A549 (cell line): ENCODE data around the gene KCTD20. TPM values are rescaled to one million over a fixed set of nuclear protein-coding genes. Genes with fewer than 3 reads are reported as not detected.

Experiments used
- ATAC-seq, 2 experiments: fragments of 200-7000 bp in 1 of 2; fragments of >200 bp in 1 of 2; cut with Nextera tagmentation in 1 of 2; cut with Tn5 transposase in 1 of 2; 3 replicates each; pipeline versions ENCODE4 v1.8.0 to v1.9.1; 2018 to 2020; ENCODE audit warnings: mild to moderate bottlenecking in 1 of 2, moderate library complexity in 1 of 2
- CTCF ChIA-PET: fragments of 300-600 bp; sonication (Branson Sonifier 250); formaldehyde crosslinking; extraction: SDS; loops from one replicate; lab custom pipeline; 2021; ENCODE audit warnings: antibody characterized with exemption, inconsistent platforms; lab: Yijun Ruan, JAX
- POLR2A ChIA-PET: fragments of 350-600 bp; formaldehyde crosslinking; extraction: SDS; loops from one replicate; lab custom pipeline; 2021; ENCODE audit warnings: antibody characterized with exemption, inconsistent platforms; lab: Yijun Ruan, JAX
- DNase-seq, 2 experiments: peaks; one replicate each; pipeline versions ENCODE4 v3.0.0 to v3.0.0-alpha.2; 2011 to 2016; ENCODE audit warnings: low read depth in 1 of 2, low spot score in 1 of 2
- FAIRE-seq: peaks from 2 replicates; lab custom pipeline; 2011; peaks lifted over from hg19 to GRCh38; lab: Jason Lieb, UNC
- H3K27ac ChIP-seq, 2 experiments: fragments of >200 bp; sonication (Bioruptor Twin); formaldehyde crosslinking; 3 replicates each; pipeline ENCODE4 v1.5.1; 2016 to 2017
- H3K4me1 ChIP-seq: fragments of >200 bp; sonication (Bioruptor Twin); formaldehyde crosslinking; 3 replicates; pipeline ENCODE4 v1.6.1; 2016
- H3K4me2 ChIP-seq: fragments of >200 bp; sonication (Bioruptor Twin); formaldehyde crosslinking; 3 replicates; pipeline ENCODE4 v1.6.1; 2016
- H3K4me3 ChIP-seq: fragments of >200 bp; sonication (Bioruptor Twin); formaldehyde crosslinking; 3 replicates; pipeline ENCODE4 v1.5.1; 2016
- H3K9me3 ChIP-seq: fragments of >200 bp; sonication (Bioruptor Twin); formaldehyde crosslinking; 3 replicates; pipeline ENCODE4 v1.6.1; 2016
- BCL3 ChIP-seq: fragments of >200 bp; sonication (Bioruptor Twin); formaldehyde crosslinking; IDR thresholded peaks from 3 replicates; pipeline ENCODE4 v1.6.1; 2016
- CBX2 ChIP-seq: fragments of 200-600 bp; sonication (generic); IDR thresholded peaks from 2 replicates; pipeline ENCODE4 v1.6.1; 2016; ENCODE audit warnings: low read depth, mild to moderate bottlenecking, borderline replicate concordance
- CBX8 ChIP-seq: fragments of 200-600 bp; sonication (generic); IDR thresholded peaks from 2 replicates; pipeline ENCODE4 v1.6.1; 2016
- CHD4 ChIP-seq: fragments of 200-600 bp; sonication (generic); IDR thresholded peaks from 2 replicates; pipeline ENCODE4 v1.6.1; 2016; ENCODE audit warnings: antibody characterized with exemption, mild to moderate bottlenecking, borderline replicate concordance
- E2F6 ChIP-seq: IDR thresholded peaks from 2 replicates; pipeline ENCODE4 v1.6.1; 2012; ENCODE audit warnings: low read depth, borderline replicate concordance
- EHF ChIP-seq: fragments of 250-450 bp; sonication (Bioruptor Pico); IDR thresholded peaks from 2 replicates; pipeline ENCODE4 v1.5.0; 2020; ENCODE audit warnings: mild to moderate bottlenecking
- EHMT2 ChIP-seq: fragments of 200-600 bp; sonication (generic); IDR thresholded peaks from 2 replicates; pipeline ENCODE4 v1.6.1; 2016; ENCODE audit warnings: antibody characterized with exemption, low read depth, mild to moderate bottlenecking, moderate library complexity
- ESRRA ChIP-seq: fragments of 150-350 bp; IDR thresholded peaks from 2 replicates; pipeline ENCODE4 v1.6.1; 2014; ENCODE audit warnings: mild to moderate bottlenecking, low read length, borderline replicate concordance
- FOSL2 ChIP-seq, 2 experiments: fragments of 450-650 bp in 1 of 2; fragments of >200 bp in 1 of 2; sonication (Bioruptor Twin) in 1 of 2; formaldehyde crosslinking; IDR thresholded peaks; 2 replicates each; pipeline versions ENCODE4 v1.5.0 to v1.6.1; 2016 to 2020; ENCODE audit warnings: mild to moderate bottlenecking in 1 of 2, moderate library complexity in 1 of 2
- FOXS1 ChIP-seq: fragments of 250-450 bp; sonication (Bioruptor Pico); IDR thresholded peaks from 2 replicates; pipeline ENCODE4 v1.5.0; 2020; ENCODE audit warnings: mild to moderate bottlenecking, moderate library complexity
- JUNB ChIP-seq: fragments of >200 bp; sonication (Bioruptor Twin); formaldehyde crosslinking; IDR thresholded peaks from 2 replicates; pipeline ENCODE4 v1.6.1; 2016
- KDM5A ChIP-seq: fragments of 200-600 bp; sonication (generic); IDR thresholded peaks from 2 replicates; pipeline ENCODE4 v1.6.1; 2016; ENCODE audit warnings: antibody characterized with exemption, mild to moderate bottlenecking
- MAZ ChIP-seq: fragments of 150-350 bp; IDR thresholded peaks from 2 replicates; pipeline ENCODE4 v1.6.1; 2014; ENCODE audit warnings: antibody characterized with exemption, low read depth, low read length, borderline replicate concordance
- NFE2L2 ChIP-seq: fragments of 150-350 bp; conservative IDR thresholded peaks from 2 replicates; pipeline ENCODE4 v1.6.1; 2014; ENCODE audit warnings: low read length
- NPAS2 ChIP-seq: fragments of 250-450 bp; sonication (Bioruptor Pico); IDR thresholded peaks from 2 replicates; pipeline ENCODE4 v1.8.0; 2022; ENCODE audit warnings: mild to moderate bottlenecking, moderate library complexity, borderline replicate concordance
- NR3C1 ChIP-seq: fragments of >200 bp; sonication (Bioruptor Twin); formaldehyde crosslinking; IDR thresholded peaks from 3 replicates; pipeline ENCODE4 v1.6.1; 2017
- PHF8 ChIP-seq: fragments of 200-600 bp; sonication (generic); IDR thresholded peaks from 2 replicates; pipeline ENCODE4 v1.6.1; 2016; ENCODE audit warnings: low read depth, mild to moderate bottlenecking, antibody characterized with exemption, moderate library complexity, borderline replicate concordance
- RAD21 ChIP-seq, 2 experiments: fragments of >200 bp in 1 of 2; sonication (Bioruptor Twin) in 1 of 2; formaldehyde crosslinking in 1 of 2; IDR thresholded peaks in 1 of 2; conservative IDR thresholded peaks in 1 of 2; 2 replicates in 1 of 2; 3 replicates in 1 of 2; pipeline ENCODE4 v1.6.1; 2012 to 2018; ENCODE audit warnings: inconsistent platforms in 1 of 2
- RARB ChIP-seq: fragments of 250-450 bp; sonication (Bioruptor Pico); IDR thresholded peaks from 2 replicates; pipeline ENCODE4 v1.8.0; 2021; ENCODE audit warnings: mild to moderate bottlenecking, moderate library complexity
- SMC3 ChIP-seq: fragments of >200 bp; sonication (Bioruptor Twin); formaldehyde crosslinking; IDR thresholded peaks from 3 replicates; pipeline ENCODE4 v1.6.1; 2018; ENCODE audit warnings: inconsistent platforms
- TFCP2L1 ChIP-seq: fragments of 250-450 bp; sonication (Bioruptor Pico); IDR thresholded peaks from 2 replicates; pipeline ENCODE4 v1.5.0; 2021; ENCODE audit warnings: mild to moderate bottlenecking
- TP53 ChIP-seq: fragments of 250-450 bp; sonication (Bioruptor Pico); IDR thresholded peaks from 2 replicates; pipeline ENCODE4 v1.5.0; 2021; ENCODE audit warnings: mild to moderate bottlenecking, moderate library complexity
- USF2 ChIP-seq: fragments of 450-650 bp; IDR thresholded peaks from 2 replicates; pipeline ENCODE4 v1.6.1; 2014; ENCODE audit warnings: antibody characterized with exemption
- ZC3H11A ChIP-seq: fragments of 450-650 bp; IDR thresholded peaks from 2 replicates; pipeline ENCODE4 v1.6.1; 2014; ENCODE audit warnings: antibody characterized with exemption, mild to moderate bottlenecking
- ZNF302 ChIP-seq: fragments of 250-450 bp; sonication (Bioruptor Pico); IDR thresholded peaks from 2 replicates; pipeline ENCODE4 v1.9.0; 2021; ENCODE audit warnings: inconsistent platforms, mild to moderate bottlenecking, moderate library complexity
- WGBS: methylation state at CpG from one replicate; pipeline ENCODE4 v1.1.6; 2017; ENCODE audit errors: missing lambda C conversion rate; 5-methylcytosine and 5-hydroxymethylcytosine counted together
- polyA plus RNA-seq, 4 experiments: library from polyadenylated mRNA; depleted of rRNA in 3 of 4; stranded (reverse); fragments of >200 nt; fragmentation: RNase III in 1 of 4; extraction: RNeasy Plus Mini Kit Qiagen cat#74134 plus additional on column Dnase treatment in 1 of 4; gene quantifications; 2 replicates in 3 of 4; 3 replicates in 1 of 4; pipeline ENCODE4 v1.2.3, GENCODE V29; 2011 to 2017

The KCTD20 gene
- polyA plus RNA-seq, 2 of the 4 experiments (the other 2 are of a cell fraction): 16.8 to 48.2 TPM

- no peak for TF ChIP-seq CHD4
- no peak for TF ChIP-seq ZNF302 (CRISPR knock-in tag)
- no peak for TF ChIP-seq RARB
- TF ChIP-seq CBX2: no peak
- TF ChIP-seq E2F6: no peak
- H3K9me3 ChIP-seq: no peaks in the 10 kb centered on the region
- ATAC-seq: no peak
- 100% methylated on average over 4 of the region's 4 CpGs for WGBS
- ChIA-PET CTCF (interaction anchor here (0.6 to 1.1 kb wide), 2 partner anchors 15 to 412 kb away, joined by 3 read pairs; no protein-coding TSS in a partner anchor), POLR2A (no interaction called here)
- DNase-seq: no peak
- H3K4me3 ChIP-seq: no peak overlapping the region
- no peaks in the 10 kb centered on the region for H3K4me1 ChIP-seq
- H3K27ac ChIP-seq: no peak overlapping the region
- no peak for FAIRE-seq
- H3K4me2 ChIP-seq: no peak overlapping the region
These were observed 73.8 kb downstream of the KCTD20 start for GRCh38 chr6:36516559-36516958.

- no peak overlapping the region for H3K4me3 ChIP-seq
- H3K4me1 ChIP-seq: no peaks in the 10 kb centered on the region
- DNase-seq (no peak), ATAC-seq (no peak), FAIRE-seq (no peak)
- H3K9me3 ChIP-seq: no peaks in the 10 kb centered on the region
- CTCF ChIA-PET: interaction anchor here (0.7 to 1.1 kb wide), 2 partner anchors 11 to 15 kb away, joined by 3 read pairs; no protein-coding TSS in a partner anchor
- POLR2A ChIA-PET: no interaction called here
- H3K27ac ChIP-seq: no peak overlapping the region
- no peak for TF ChIP-seq JUNB
- no peak for TF ChIP-seq PHF8
- TF ChIP-seq FOXS1: no peak
- TF ChIP-seq TP53 (CRISPR knock-in tag): no peak
- H3K4me2 ChIP-seq: no peak overlapping the region
These were observed 74.2 kb downstream of the KCTD20 start for GRCh38 chr6:36516988-36517387.

GRCh38 chr6:36517408-36517807 is 74.6 kb downstream of the KCTD20 start:
- no peak for ATAC-seq
- no peak overlapping the region for H3K4me3 ChIP-seq
- 86% methylated on average over 2 of the region's 2 CpGs for WGBS

GRCh38 chr6:36519352-36519751 is 76.6 kb downstream of the KCTD20 start:
- no peak for DNase-seq
- 0 out of 3 replicates have a peak, but pooled peaks cover 4% of the 10 kb centered on the region for H3K4me1 ChIP-seq
- ChIA-PET POLR2A (no interaction called here), CTCF (interaction anchor here (1.2 to 1.4 kb wide), 3 partner anchors 47 to 96 kb away, joined by 3 to 6 read pairs (median 4); no protein-coding TSS in a partner anchor)
- ATAC-seq: no peak
- no peaks in the 10 kb centered on the region for H3K9me3 ChIP-seq
- no peak overlapping the region for H3K4me3 ChIP-seq
- FAIRE-seq: no peak
- H3K4me2 ChIP-seq: no peak overlapping the region
- no peak for TF ChIP-seq CBX8
- no peak overlapping the region for H3K27ac ChIP-seq

More at GRCh38 chr6:36517408-36517807, 74.6 kb downstream of the KCTD20 start:
- no peaks in the 10 kb centered on the region for H3K9me3 ChIP-seq
- no peak overlapping the region for H3K4me2 ChIP-seq
- ChIA-PET CTCF (interaction anchor here (0.7 to 1.1 kb wide), 2 partner anchors 12 to 14 kb away, joined by 3 read pairs; no protein-coding TSS in a partner anchor), POLR2A (no interaction called here)
- no peak for DNase-seq
- H3K4me1 ChIP-seq: no peaks in the 10 kb centered on the region
- H3K27ac ChIP-seq: no peak overlapping the region
- TF ChIP-seq ESRRA: no peak
- FAIRE-seq: no peak

GRCh38 chr6:36523451-36523850 is 80.7 kb downstream of the KCTD20 start:
- Histone ChIP-seq H3K9me3 (no peaks in the 10 kb centered on the region), H3K4me1 (0 out of 3 replicates have a peak, but pooled peaks cover 4% of the 10 kb centered on the region), H3K4me2 (no peak overlapping the region), H3K27ac (no peak overlapping the region), H3K4me3 (no peak overlapping the region)
- CTCF ChIA-PET: no interaction called here
- POLR2A ChIA-PET: no interaction called here
- WGBS: 99% methylated on average over 8 of the region's 8 CpGs
- DNase-seq (no peak), ATAC-seq (no peak), FAIRE-seq (no peak)
- no peak for TF ChIP-seq RAD21 (conservative IDR thresholded peaks at IDR 0.05 in 1 of 2, IDR thresholded peaks at IDR 0.05 in 1 of 2)
- TF ChIP-seq NPAS2 (CRISPR knock-in tag): no peak
- no peak for TF ChIP-seq FOXS1
- TF ChIP-seq EHMT2: no peak
- TF ChIP-seq MAZ: no peak
- TF ChIP-seq ZC3H11A: no peak
- TF ChIP-seq USF2: no peak
- no peak for TF ChIP-seq NR3C1
- no peak for TF ChIP-seq FOSL2 (IDR thresholded peaks at IDR 0.05)
- TF ChIP-seq FOSL2 (CRISPR knock-in tag; IDR thresholded peaks at IDR 0.05): no peak
- TF ChIP-seq PHF8: no peak
- TF ChIP-seq ZNF302 (CRISPR knock-in tag): no peak
- no peak for TF ChIP-seq BCL3
- no peak for TF ChIP-seq NFE2L2
- no peak for TF ChIP-seq EHF (CRISPR knock-in tag)
- TF ChIP-seq TFCP2L1: no peak
- TF ChIP-seq E2F6: no peak
- no peak for TF ChIP-seq SMC3
- no peak for TF ChIP-seq KDM5A
